KMS-11 (cell line): ENCODE results near the gene GABRR3.

Experiments
- H2AFZ ChIP-seq: fragments of 200-600 bp; sonication (generic); 2 replicates; pipeline ENCODE4 v1.6.1; 2016; ENCODE audit warnings: antibody characterized with exemption, mixed run types, low read depth
- H3K27ac ChIP-seq: fragments of 200-600 bp; sonication (generic); 2 replicates; pipeline ENCODE4 v1.6.1; 2016; ENCODE audit warnings: mild to moderate bottlenecking, mixed run types
- H3K27me3 ChIP-seq: fragments of 200-600 bp; sonication (generic); 2 replicates; pipeline ENCODE4 v1.6.1; 2017; ENCODE audit warnings: mild to moderate bottlenecking, low read depth, mixed run types, moderate library complexity; ENCODE audit not compliant: insufficient read depth
- H3K36me3 ChIP-seq: fragments of 200-600 bp; sonication (generic); 2 replicates; pipeline ENCODE4 v1.6.1; 2017; ENCODE audit warnings: mild to moderate bottlenecking, mixed run types; ENCODE audit not compliant: insufficient read depth
- H3K4me1 ChIP-seq: fragments of 200-600 bp; sonication (generic); 2 replicates; pipeline ENCODE4 v1.6.1; 2016; ENCODE audit warnings: mild to moderate bottlenecking, low read depth, mixed run types; ENCODE audit not compliant: poor library complexity, severe bottlenecking
- H3K4me2 ChIP-seq: fragments of 200-600 bp; sonication (generic); 2 replicates; pipeline ENCODE4 v1.7.0; 2016; ENCODE audit warnings: mild to moderate bottlenecking, mixed run types
- H3K4me3 ChIP-seq: fragments of 200-600 bp; sonication (generic); IDR thresholded peaks from 2 replicates; pipeline ENCODE4 v1.6.1; 2017; ENCODE audit warnings: low read depth, low read length, mixed read lengths; ENCODE audit not compliant: insufficient read depth
- H3K79me2 ChIP-seq: fragments of 200-600 bp; sonication (generic); 2 replicates; pipeline ENCODE4 v1.6.1; 2016; ENCODE audit warnings: low read depth, mixed run types; ENCODE audit not compliant: insufficient read depth
- H3K9ac ChIP-seq: fragments of 200-600 bp; sonication (generic); 2 replicates; pipeline ENCODE4 v1.6.1; 2016; ENCODE audit warnings: mild to moderate bottlenecking, mixed run types
- H4K20me1 ChIP-seq: fragments of 200-600 bp; sonication (generic); 2 replicates; pipeline ENCODE4 v1.6.1; 2016; ENCODE audit warnings: mild to moderate bottlenecking, mixed run types; ENCODE audit not compliant: insufficient read depth
- CTCF ChIP-seq: fragments of 200-600 bp; sonication (generic); conservative IDR thresholded peaks from 2 replicates; pipeline ENCODE4 v1.6.1; 2017; ENCODE audit warnings: low read depth, mild to moderate bottlenecking, antibody characterized with exemption, low read length, moderate library complexity, mixed read lengths

Gene GABRR3

GRCh38 chr3:98048586-98048985, 13.5 kb upstream of the GABRR3 start:
- H3K4me1 ChIP-seq = no peaks in the 10 kb centered on the region
- no peak overlapping the region for H2AFZ ChIP-seq
- no peaks in the 10 kb centered on the region for H4K20me1 ChIP-seq
- no peak overlapping the region for H3K9ac ChIP-seq
- no peaks in the 10 kb centered on the region for H3K27me3 ChIP-seq
- no peaks in the 10 kb centered on the region for H3K79me2 ChIP-seq
- no peak overlapping the region for H3K27ac ChIP-seq
- TF ChIP-seq CTCF = no peak
- H3K4me2 ChIP-seq = no peak overlapping the region
- no peaks in the 10 kb centered on the region for H3K36me3 ChIP-seq
- no peak overlapping the region for H3K4me3 ChIP-seq

GRCh38 chr3:98041350-98041749, 6.2 kb upstream of the GABRR3 start:
- H3K4me3 ChIP-seq = no peak overlapping the region
- no peak overlapping the region for H3K27ac ChIP-seq
- TF ChIP-seq CTCF = no peak
- no peak overlapping the region for H3K4me2 ChIP-seq
- H3K4me1 ChIP-seq = no peaks in the 10 kb centered on the region
- H3K36me3 ChIP-seq = no peaks in the 10 kb centered on the region
- H4K20me1 ChIP-seq = no peaks in the 10 kb centered on the region
- H2AFZ ChIP-seq = no peak overlapping the region
- no peak overlapping the region for H3K9ac ChIP-seq
- no peaks in the 10 kb centered on the region for H3K27me3 ChIP-seq
- no peaks in the 10 kb centered on the region for H3K79me2 ChIP-seq

GRCh38 chr3:98039322-98040024, 4.4 kb upstream of the GABRR3 start:
- Histone ChIP-seq H3K4me2 (peak overlapping the region; percentile 14; the same call in 1 of the 2 replicates), H3K4me3 (peak overlapping the region; percentile 64), H3K27ac (no peak overlapping the region), H4K20me1 (no peaks in the 10 kb centered on the region), H3K9ac (no peak overlapping the region), H3K4me1 (no peaks in the 10 kb centered on the region), H2AFZ (peak overlapping the region; percentile 61), H3K79me2 (no peaks in the 10 kb centered on the region), H3K27me3 (no peaks in the 10 kb centered on the region), H3K36me3 (no peaks in the 10 kb centered on the region)
- peak; percentile 100 for TF ChIP-seq CTCF

DNA sequence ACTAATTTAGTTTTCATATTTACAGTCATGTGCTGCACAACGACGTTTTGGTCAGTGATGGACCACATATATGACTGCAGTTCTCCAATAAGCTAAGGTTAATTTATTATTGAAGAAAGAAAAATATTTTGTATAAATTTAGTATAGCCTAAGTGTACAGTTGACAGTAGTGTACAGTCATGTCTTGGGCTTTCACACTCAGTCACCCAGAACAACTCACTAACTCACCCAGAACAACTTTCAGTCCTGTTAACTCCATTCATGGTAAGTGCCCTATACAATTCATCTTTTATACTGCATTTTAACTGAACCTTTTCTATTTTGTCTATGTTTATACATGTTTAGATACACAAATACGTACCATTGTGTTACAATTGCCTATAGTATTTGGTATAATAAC, 3.8 kb upstream of the GABRR3 start:
- Histone ChIP-seq H3K4me3 (peak overlapping the region; percentile 64), H3K36me3 (no peaks in the 10 kb centered on the region), H4K20me1 (no peaks in the 10 kb centered on the region), H3K79me2 (no peaks in the 10 kb centered on the region), H3K4me1 (no peaks in the 10 kb centered on the region), H2AFZ (peak overlapping the region; percentile 61), H3K27ac (no peak overlapping the region), H3K4me2 (peak overlapping the region; percentile 14; the same call in 1 of the 2 replicates), H3K9ac (no peak overlapping the region), H3K27me3 (no peaks in the 10 kb centered on the region)
- no peak for TF ChIP-seq CTCF
